GM23338 (cell line): Measurements from ENCODE around the gene CDK5.

Source experiments
- CTCF ChIP-seq, 2 experiments: fragments of 200-600 bp in 1 of 2; sonication (generic) in 1 of 2; conservative IDR thresholded peaks; 2 replicates each; pipeline versions ENCODE4 v1.5.1 to v1.6.1; 2016 to 2017; ENCODE audit warnings: antibody characterized with exemption in 2 of 2, low read depth in 2 of 2, mild to moderate bottlenecking in 2 of 2, moderate library complexity in 1 of 2
- ETS1 ChIP-seq: IDR thresholded peaks from 2 replicates; pipeline ENCODE4 v1.6.1; 2016; ENCODE audit warnings: antibody characterized with exemption
- EZH2 ChIP-seq: fragments of 200-600 bp; sonication (generic); IDR thresholded peaks from one replicate; pipeline ENCODE4 v1.8.0; 2017; ENCODE audit warnings: antibody characterized with exemption, mild to moderate bottlenecking, low read depth; ENCODE audit not compliant: unreplicated experiment
- JUNB ChIP-seq: IDR thresholded peaks from one replicate; pipeline ENCODE4 v1.6.1; 2016; ENCODE audit warnings: antibody characterized with exemption; ENCODE audit not compliant: unreplicated experiment
- POLR2AphosphoS5 ChIP-seq: IDR thresholded peaks from 2 replicates; pipeline ENCODE4 v1.6.1; 2016; ENCODE audit warnings: antibody characterized with exemption, low read depth

- no peak for TF ChIP-seq JUNB
- TF ChIP-seq ETS1: no peak
- TF ChIP-seq CTCF (conservative IDR thresholded peaks at IDR 0.05; ENCODE audit: low read depth in 2 of 2): no peak
- TF ChIP-seq POLR2AphosphoS5: no peak
- TF ChIP-seq EZH2: no peak
Observed at GRCh38 chr7:151064454-151064853, 6.8 kb upstream of the CDK5 start.
